Measurements from ENCODE around the gene AR. TPM values are rescaled to one million over a fixed set of nuclear protein-coding genes. Genes with fewer than 3 reads are reported as not detected.

AR gene
- total and polyA plus RNA-seq, 9 donors: 7.5 to 40.4 (median 27.1) TPM

DNA sequence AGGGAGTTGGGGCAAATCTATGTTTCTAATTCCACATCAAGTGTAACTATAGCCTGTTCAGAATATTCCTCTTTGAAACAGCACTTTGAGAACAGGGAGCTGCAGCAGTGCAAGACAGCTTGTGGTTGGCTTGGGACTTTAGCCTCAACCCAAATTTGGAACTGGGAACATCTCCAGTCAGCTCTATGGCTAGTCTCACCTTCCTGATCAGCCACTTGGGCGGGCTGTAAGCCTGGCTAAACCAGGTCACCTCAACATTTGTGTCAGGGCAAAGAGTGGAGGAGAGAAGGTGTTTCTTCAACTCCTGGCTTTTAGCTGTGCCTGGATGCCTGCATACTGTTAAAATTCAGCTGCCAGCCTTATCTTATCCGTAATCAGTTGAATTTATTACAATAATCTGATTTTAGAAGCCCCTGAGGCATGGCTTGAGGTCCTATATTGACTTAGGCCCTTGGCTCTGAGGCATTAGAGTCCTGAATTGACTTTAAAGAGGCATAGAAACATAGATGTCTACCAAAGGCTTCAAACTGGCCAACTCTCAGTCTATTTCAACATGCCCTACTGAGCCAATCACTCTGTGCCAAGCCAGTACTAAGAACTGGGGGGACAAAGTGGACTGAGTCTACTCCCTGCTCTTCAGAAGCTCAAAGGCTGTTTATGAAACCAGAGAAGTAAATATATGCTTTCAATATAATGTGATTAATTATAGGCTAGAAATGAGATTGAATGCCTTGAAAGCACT is 18.7 kb upstream of the AR start:
- H3K4me1 ChIP-seq (ENCODE audit: insufficient read depth): no peaks in the 10 kb centered on the region
- 25 to 54% (median 43%) methylated on average over 2 of the region's 2 CpGs for WGBS, 3 donors
- DNase-seq: peak in 1 of 5 donors; percentile 15
- TF ChIP-seq, protein P1, sequence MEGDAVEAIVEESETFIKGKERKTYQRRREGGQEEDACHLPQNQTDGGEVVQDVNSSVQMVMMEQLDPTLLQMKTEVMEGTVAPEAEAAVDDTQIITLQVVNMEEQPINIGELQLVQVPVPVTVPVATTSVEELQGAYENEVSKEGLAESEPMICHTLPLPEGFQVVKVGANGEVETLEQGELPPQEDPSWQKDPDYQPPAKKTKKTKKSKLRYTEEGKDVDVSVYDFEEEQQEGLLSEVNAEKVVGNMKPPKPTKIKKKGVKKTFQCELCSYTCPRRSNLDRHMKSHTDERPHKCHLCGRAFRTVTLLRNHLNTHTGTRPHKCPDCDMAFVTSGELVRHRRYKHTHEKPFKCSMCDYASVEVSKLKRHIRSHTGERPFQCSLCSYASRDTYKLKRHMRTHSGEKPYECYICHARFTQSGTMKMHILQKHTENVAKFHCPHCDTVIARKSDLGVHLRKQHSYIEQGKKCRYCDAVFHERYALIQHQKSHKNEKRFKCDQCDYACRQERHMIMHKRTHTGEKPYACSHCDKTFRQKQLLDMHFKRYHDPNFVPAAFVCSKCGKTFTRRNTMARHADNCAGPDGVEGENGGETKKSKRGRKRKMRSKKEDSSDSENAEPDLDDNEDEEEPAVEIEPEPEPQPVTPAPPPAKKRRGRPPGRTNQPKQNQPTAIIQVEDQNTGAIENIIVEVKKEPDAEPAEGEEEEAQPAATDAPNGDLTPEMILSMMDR (IDR thresholded peaks at IDR 0.05): no peak
- TF ChIP-seq EP300 (IDR thresholded peaks at IDR 0.05) (no peak), POLR2A (IDR thresholded peaks at IDR 0.05) (no peak)
- H3K36me3 ChIP-seq: no peaks in the 10 kb centered on the region
- H3K27me3 ChIP-seq: no peaks in the 10 kb centered on the region
- no peak overlapping the region for H3K27ac ChIP-seq
- H3K9me3 ChIP-seq: no peaks in the 10 kb centered on the region
- no peak overlapping the region for H3K4me3 ChIP-seq
- intact Hi-C loops (cut with DNase I): no loop called here

DNA sequence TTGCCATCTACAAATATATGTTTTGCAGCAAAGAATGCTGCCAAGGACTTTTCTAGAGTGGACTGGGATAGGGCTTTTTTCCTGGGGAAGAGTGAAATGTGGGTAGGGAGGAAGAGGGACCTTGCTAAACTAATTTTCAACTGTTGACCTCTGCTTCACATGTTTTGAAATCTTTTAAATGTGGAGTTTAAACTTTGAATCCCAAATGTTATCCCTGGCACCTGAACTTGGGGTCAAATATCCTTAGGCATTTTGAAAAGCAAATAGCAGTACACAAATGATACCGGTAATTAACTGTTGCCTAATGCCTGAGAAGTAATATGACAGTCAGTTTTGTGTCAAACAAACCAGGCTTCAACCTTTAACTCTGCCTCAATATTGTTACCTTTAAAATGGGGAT is 7.3 kb upstream of the AR start:
- no peaks in the 10 kb centered on the region for H3K4me1 ChIP-seq (ENCODE audit: insufficient read depth)
- no peak overlapping the region for H3K4me3 ChIP-seq
- intact Hi-C loops (cut with DNase I): no loop called here
- no peaks in the 10 kb centered on the region for H3K27me3 ChIP-seq
- no peak for DNase-seq
- no peaks in the 10 kb centered on the region for H3K9me3 ChIP-seq
- H3K36me3 ChIP-seq: no peaks in the 10 kb centered on the region
- H3K27ac ChIP-seq: no peak overlapping the region
- 87 to 93% (median 88%) methylated on average over 1 of the region's 1 CpG for WGBS, 3 donors
- TF ChIP-seq EP300 (IDR thresholded peaks at IDR 0.05) (no peak), POLR2A (IDR thresholded peaks at IDR 0.05) (no peak)
- TF ChIP-seq, protein P1 (IDR thresholded peaks at IDR 0.05): no peak

DNA sequence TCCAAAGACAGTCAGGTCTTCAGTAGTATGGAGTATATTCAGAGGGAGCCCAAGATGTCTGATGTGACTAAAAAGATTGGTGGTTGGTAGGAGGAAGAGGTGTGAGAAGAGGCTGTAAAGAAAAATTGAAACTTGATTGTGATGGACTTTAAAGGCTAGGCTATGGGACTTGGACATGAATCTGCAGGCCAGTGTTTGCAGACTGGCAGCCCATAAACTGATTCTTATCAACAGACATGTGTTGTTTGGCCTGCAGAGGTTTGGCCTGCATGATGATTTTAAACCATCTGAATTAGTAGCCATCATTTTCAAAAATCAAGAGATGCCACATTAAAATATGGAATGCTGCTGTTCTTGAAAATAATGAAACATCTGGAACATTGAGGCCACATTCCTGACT is 5.4 kb upstream of the AR start:
- no peak overlapping the region for H3K4me3 ChIP-seq
- H3K36me3 ChIP-seq: no peaks in the 10 kb centered on the region
- TF ChIP-seq, protein P1 (IDR thresholded peaks at IDR 0.05): no peak
- no peak for TF ChIP-seq POLR2A (IDR thresholded peaks at IDR 0.05)
- TF ChIP-seq EP300 (IDR thresholded peaks at IDR 0.05): no peak
- H3K27ac ChIP-seq: no peak overlapping the region
- no peaks in the 10 kb centered on the region for H3K9me3 ChIP-seq
- no peak for DNase-seq
- no peaks in the 10 kb centered on the region for H3K27me3 ChIP-seq
- peaks cover 2% of the 10 kb centered on the region for H3K4me1 ChIP-seq (ENCODE audit: insufficient read depth)
- intact Hi-C loops (cut with DNase I): no loop called here

DNA sequence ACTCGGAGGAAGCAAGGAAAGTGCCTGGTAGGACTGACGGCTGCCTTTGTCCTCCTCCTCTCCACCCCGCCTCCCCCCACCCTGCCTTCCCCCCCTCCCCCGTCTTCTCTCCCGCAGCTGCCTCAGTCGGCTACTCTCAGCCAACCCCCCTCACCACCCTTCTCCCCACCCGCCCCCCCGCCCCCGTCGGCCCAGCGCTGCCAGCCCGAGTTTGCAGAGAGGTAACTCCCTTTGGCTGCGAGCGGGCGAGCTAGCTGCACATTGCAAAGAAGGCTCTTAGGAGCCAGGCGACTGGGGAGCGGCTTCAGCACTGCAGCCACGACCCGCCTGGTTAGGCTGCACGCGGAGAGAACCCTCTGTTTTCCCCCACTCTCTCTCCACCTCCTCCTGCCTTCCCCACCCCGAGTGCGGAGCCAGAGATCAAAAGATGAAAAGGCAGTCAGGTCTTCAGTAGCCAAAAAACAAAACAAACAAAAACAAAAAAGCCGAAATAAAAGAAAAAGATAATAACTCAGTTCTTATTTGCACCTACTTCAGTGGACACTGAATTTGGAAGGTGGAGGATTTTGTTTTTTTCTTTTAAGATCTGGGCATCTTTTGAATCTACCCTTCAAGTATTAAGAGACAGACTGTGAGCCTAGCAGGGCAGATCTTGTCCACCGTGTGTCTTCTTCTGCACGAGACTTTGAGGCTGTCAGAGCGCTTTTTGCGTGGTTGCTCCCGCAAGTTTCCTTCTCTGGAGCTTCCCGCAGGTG is 637 bp downstream of the AR start:
- H3K4me3 ChIP-seq: peak overlapping the region; percentile 54
- peaks cover 2% of the 10 kb centered on the region for H3K4me1 ChIP-seq (ENCODE audit: insufficient read depth)
- 25 to 34% (median 26%) methylated on average over 30 of the region's 30 CpGs for WGBS, 3 donors
- TF ChIP-seq POLR2A (IDR thresholded peaks at IDR 0.05): no peak
- H3K27ac ChIP-seq: peak overlapping the region; percentile 77 to 82
- no peaks in the 10 kb centered on the region for H3K9me3 ChIP-seq
- intact Hi-C loops (cut with DNase I): no loop called here
- no peaks in the 10 kb centered on the region for H3K36me3 ChIP-seq
- DNase-seq: peak; percentile 21 to 50 (median 34)
- no peaks in the 10 kb centered on the region for H3K27me3 ChIP-seq

Measured in ovary (tissue), 9 donors.